Fibroblast of the conjunctiva (primary cell): Measurements from ENCODE around the gene UBE2F.

ENCODE experiments used
- DNase-seq: peaks from one replicate; pipeline ENCODE4 v3.0.0-alpha.2; 2010; ENCODE audit warnings: low read depth

Gene UBE2F, protein sequence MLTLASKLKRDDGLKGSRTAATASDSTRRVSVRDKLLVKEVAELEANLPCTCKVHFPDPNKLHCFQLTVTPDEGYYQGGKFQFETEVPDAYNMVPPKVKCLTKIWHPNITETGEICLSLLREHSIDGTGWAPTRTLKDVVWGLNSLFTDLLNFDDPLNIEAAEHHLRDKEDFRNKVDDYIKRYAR

DNA sequence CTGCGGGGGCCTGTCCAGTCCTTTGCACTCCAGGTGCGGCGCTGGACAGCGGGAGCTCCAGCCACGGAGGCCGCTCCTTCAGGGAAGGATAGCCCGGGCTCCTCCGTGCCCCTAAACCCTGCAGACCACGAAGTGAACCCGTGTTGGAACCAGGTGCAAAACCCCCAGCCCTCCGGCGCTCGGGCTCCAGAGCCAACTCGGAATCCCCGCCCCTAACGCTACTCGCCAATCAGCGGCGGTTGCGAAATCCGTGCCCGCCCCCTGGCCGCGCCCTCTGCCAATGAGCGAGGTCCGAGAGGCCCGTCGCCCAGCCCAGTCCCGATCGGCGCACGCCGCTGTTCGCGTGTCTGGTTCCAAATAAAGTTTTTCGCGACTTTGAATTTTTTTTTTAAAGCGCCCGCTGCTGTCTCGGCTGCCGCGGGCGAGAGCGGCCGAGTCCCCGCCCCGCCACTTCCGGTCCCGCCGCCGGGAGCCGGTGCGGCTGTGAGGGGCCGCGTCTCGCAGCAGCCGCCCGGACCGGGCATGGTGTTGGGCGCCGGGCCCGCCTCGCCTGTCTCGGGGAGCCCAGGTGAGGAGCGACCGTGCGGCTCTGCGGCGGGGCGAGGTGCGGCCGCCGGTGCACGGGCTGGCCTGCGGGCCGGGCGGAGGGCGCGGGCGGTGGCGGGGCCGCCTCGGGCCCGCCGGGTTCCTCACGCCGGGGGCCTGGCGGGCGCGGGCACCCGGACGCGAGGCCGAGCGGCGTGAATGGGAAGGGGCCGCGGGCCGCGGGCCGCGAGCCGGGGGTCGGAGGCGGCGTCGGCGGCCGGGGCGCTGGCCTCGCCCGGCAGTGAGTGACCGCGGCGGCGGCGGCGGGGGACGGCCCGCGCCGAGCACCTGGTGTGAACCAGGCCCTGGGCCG lies at the start of gene UBE2F:
UBE2F (plus strand) TSS at position 450 of the 898 bp plus-strand sequence. CDS start 6,094 bp downstream, outside the sequence.
- peak; percentile 89 for DNase-seq

DNA sequence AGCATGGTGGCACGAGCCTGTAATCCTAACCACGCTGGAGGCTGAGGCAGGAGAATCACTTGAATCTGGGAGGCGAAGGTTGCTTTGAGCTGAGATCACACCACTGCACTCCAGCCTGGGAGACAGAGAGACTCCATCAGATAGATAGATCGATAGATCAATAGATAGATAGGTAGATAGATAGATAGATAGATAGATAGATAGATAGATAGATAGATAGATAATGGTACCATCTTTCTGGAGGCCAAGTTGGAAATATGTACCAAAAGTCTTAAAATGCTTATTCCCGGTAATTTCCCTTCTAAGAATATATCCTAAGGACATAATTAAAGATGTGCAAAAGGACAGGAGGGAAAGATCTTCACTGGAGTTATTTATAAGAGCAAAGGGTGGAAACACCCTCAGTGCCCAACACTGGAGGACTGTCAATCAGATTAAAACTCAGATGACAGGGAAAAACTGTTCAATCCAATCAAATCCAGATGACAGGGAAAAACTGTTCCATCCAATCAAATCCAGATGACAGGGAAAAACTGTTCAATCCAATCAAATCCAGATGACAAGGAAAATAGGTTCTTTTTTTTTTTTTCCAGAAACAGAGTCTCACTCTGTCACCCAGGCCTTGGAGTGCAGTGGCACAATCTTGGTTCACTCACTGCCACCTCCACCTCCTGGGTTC lies 49.0 kb upstream of the UBE2F start:
- DNase-seq: no peak

DNA sequence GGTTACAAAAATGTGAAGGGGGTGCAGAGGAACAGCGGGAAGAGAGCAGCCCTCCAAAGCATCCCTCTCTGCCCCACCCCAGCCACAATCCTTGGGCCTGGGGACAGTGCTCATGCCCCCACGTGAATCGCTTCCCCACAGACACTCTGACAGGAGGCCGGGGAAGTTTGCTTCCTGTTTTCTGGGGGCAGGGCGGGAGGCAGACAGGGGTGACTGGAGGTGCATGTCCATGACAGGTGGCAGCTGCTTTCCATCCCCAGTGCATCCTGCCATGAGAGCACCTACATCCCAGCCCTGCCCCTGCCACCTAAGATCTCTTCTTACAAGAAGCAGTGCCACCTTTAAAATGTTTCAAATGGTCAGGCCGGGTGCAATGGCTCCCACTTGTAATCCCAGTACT lies 47.2 kb upstream of the UBE2F start:
- DNase-seq: no peak

DNA sequence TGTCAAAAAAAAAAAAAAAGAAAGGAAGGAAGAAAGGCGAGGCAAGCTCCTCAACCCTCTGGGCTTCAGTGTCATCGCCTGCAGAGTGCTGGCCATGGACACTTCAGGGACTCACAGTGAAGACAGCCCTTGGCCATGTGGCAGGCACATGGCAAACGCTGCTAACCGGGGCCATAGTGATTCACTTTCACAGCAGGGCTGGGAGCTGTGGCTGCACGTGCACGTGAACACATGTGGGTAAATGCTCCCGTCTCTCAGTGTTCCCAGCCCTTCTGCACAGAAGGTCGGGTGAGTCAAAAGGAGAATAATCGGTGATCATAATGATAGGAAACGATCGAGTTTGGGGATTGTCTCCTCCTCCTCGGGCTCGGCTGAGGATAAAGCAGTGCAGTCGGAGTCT lies 46.1 kb upstream of the UBE2F start:
- no peak for DNase-seq

DNA sequence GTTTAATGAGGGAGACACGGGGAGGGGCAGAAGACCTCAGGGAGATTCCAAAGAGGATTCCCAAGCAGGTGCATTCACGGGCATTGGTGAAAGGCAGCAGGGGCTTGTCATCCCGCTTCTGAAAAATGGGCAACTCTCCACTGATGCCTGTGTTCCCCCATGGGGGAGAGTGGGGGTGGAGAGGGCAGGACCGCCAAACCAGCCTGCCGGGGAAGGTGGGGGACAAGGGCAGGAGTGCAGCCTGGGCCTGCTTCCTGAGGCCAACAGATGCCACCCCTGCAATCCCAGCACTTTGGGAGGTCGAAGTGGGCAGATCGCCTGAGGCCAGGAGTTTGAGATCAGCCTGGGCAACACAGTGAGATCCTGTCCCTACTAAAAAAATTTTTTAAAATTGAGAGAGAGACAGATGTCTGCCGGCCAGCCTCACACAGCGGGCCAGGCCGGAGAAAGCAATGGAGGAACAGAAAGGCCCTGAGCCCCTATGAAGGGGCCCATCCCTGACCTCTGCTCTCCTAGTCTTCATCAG lies 44.8 kb upstream of the UBE2F start:
- no peak for DNase-seq

DNA sequence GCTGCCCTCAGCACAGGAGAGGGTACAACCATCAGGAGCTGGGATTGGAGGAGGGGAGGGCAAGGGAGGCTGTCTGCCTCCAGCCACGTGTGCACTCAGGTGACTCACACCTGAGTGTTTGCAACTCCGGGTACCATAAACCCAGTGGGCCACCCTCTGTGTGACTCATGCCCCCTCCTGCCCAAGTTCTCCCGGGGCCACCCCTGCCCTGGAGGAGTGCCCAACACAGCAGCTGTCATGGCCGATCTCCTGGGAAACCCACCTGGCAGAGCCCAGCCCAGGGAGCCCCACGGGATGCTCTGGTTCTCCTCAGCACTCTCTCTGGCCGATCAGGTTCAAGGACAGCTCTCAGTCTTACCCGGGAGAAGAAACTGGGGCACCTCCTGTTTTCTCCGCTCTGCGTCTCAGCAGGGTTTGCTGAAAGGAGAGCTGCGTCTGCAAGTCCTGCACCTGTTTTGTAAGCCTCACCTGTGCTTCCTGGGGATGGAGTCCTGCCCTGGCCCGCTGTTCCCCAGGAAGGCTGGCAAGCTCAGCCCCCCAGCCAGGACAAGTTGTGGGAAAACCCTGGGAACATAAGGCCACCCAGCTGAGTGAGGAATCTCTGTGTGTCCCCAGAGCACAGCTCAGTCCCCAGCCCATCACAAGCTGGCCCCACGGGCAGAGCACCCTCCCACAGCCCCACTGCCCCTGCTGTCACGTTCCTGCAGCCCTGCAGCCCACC lies 44.0 kb upstream of the UBE2F start:
- no peak for DNase-seq

DNA sequence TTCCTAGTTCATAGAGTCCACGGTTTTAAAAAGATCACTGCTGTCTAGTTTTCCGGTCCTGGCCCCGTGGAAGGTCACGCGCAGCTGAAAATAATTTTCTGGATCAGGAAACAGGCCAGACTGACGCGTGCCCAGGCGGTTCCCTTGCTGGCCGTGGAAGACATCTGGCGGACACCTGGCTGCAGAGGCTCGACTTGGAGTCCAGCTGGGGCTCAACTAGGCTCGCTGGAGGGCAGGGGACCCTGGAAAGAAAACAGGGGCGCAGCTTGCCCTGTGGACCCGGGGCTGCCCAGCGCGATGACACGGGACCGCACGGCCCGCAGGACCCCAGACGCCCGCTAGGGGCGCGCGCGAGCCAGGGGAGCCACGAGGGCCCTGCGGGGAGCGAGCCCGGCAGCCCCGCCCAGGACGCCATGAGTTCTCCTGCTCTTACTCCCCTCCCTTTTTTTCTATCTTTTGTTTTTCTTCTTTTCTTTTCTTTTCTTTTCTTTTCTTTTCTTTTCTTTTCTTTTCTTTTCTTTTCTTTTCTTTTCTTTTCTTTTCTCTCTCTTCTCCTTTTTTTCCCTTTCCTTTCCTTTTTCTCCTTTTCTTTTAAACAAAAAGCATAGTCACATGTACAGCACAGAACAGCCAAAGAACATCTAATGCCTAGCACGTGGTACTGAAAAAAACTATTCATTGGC lies 43.2 kb upstream of the UBE2F start:
- DNase-seq: peak; percentile 62

DNA sequence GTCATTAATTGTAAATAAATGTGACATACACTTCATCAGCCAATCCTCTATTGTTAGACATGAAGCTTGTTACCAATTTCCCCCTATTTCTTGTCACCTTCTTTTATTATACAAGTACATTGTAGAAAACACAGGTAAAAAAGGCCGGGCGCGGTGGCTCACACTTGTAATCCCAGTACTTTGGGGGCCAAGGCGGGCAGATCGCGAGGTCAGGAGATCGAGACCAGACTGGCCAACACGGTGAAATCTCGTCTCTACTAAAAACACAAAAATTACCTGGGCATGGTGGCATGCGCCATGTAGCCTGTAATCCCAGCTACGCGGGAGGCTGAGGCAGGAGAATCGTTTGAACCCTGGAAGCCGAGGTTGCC lies 42.7 kb upstream of the UBE2F start:
- no peak for DNase-seq

DNA sequence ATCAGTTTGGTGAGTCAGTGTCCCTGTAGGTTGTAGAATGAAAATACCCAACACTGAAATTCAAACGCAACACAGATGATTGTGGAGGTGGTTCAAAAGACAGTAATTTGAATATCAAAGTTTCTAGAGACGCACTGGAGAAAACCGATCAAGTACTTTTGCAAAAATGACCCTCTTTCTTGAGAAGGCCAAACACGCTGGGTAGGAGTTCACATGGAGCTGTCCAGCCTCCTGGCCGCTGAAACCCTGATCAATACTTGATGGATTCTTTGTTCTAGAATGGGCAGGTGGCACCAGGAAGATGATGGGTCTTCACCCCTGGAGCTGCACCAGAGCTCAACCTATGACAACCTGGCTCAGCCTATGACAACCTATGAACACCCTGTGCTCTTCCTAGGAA lies 39.7 kb upstream of the UBE2F start:
- DNase-seq: no peak

DNA sequence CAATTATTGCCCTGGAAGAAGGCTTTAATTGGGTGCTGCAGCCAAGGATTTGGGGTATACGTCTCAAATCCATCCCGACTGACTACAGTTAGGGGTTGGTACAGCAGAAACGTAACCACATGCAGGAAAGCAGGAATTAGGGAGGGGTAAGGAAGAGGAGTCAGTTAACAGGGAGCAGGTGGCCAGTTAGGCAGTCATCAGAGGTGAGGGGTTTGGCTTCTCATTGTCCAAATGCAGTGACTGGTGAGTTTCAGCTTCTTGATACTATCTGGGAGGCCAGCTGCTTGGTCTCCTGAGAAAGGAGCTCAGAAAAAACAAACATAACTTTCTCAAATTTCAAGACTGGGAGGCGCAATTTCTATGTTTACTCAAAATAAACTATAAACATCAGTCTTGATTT lies 38.8 kb upstream of the UBE2F start:
- no peak for DNase-seq

DNA sequence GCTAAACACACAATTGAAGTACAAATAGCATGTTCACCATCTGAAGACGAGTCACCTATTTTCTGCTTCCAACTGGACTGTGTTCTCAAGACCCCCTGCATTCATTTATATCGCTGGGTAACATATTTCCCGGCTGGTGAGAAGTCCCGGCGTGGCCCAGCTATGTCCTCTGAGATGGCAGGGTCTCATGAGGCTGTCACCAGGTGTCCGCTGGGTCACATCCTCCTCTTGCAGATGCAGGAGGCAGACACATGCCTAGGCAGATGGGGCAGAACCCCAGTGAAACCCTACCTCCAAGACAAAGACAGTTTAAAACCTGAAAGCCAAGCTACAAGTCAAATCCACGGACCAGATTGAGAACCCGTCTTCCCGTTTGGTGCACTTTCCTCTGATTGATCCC lies 36.8 kb upstream of the UBE2F start:
- no peak for DNase-seq

DNA sequence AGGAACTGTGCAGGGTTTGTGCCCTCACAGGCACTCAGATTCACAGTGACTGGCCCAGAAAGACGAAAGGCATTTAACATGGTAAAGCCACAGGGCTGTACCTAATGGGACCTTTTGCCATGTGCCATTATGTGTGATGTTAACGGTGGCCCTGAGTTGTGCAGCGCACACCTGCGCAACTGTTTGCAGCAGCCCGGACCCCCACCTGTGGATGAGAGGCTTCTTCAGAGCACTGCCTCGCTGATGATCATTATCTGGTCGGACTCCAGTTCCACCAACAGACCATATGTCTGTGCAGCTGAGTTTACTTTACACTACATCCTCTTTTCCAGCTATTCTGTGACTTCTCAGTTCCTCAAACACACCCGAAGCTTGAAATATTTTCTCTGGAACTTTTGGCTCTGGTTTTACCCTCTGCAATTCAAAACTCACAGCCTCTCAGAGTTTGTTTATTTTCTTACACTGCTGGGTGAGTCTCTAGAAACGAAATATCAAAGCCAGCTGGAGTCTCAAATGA lies 35.6 kb upstream of the UBE2F start:
- DNase-seq: peak; percentile 63

DNA sequence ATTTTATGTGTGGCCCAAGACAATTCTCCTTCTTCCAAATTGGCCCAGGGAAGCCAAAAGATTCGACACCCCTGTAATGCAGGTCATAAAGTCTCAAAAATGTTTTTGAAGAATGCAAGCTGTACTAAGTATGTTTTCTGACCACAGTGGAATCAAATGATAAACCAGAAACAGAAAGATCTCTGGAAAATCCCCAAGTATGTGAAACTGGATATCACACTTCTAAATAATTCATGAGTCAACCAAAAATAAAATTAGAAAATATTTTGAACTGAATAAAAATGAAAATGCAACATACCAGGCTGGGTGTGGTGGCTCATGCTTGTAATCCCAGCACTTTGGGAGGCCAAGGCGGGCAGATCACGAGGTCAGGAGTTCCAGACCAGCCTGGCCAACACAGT lies 34.1 kb upstream of the UBE2F start:
- peak; percentile 72 for DNase-seq

DNA sequence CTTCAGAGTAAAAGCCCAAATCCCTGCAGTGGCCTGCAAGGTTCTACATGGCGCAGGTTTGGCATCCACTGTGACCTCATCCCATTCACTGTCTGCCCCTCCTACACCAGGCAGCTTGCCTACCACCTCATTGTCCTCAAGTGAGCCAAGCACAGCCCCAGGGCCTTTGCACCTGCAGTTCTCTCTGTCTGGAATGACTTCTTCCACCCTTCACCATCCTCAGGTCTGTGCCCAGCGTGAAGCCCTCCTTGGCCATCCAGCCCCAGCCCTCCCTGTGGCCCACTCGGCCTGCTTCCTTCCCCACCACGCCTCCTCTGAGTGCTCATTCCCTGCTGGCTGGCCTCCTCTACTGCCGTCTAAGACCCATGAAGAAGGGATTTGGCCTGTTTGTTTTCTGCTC lies 32.6 kb upstream of the UBE2F start:
- DNase-seq: no peak

DNA sequence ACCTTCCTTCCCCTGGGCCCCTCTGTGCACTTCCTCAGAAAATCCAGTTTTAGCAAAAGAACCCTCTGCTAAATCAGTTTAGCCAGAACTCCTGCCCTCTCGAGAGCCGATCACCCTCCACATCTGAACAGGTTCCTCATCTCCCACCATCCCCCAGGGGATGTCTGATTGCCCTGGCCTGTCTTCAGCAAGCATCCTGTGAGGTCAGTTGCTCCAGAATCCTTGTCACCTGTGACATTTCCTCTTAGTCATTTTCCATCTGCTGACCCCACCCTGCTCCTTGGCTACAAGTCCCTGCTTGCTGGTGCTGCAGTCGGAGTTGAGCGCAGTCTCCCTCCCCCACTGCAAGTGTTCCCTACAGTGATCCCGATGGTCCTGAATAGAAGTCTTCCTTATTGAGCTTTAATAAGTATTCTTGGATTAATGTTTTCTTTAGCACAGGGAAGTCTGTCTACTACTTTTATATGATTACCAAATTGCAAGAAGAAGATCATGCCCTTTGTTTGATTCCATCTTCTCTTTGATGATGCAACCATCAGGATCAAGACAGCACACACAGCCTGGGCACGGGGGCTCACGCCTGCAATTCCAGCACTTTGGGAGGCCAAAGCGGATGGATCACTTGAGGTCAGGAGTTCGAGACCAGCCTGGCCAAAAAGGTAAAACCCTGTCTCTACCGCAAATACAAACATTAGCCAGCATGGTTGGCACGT lies 30.9 kb upstream of the UBE2F start:
- peak; percentile 9 for DNase-seq

DNA sequence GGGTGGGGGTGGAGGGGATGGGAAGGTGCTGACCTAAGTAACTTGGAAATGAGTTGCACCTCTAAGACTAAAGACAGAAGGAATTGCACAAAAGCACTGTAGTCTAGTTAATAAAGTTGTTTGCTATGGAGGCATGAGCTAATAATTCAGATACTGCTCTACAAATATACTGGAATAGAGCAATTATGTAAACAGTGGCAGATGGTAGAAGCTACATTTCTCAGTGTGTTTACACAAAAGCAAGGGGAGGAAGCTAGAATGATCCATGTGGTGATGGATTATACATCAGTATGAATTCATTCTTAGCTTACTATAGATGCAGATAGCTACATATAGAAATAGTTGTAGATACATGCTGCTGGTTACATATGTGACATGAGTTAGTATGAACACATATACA lies 27.6 kb upstream of the UBE2F start:
- no peak for DNase-seq

DNA sequence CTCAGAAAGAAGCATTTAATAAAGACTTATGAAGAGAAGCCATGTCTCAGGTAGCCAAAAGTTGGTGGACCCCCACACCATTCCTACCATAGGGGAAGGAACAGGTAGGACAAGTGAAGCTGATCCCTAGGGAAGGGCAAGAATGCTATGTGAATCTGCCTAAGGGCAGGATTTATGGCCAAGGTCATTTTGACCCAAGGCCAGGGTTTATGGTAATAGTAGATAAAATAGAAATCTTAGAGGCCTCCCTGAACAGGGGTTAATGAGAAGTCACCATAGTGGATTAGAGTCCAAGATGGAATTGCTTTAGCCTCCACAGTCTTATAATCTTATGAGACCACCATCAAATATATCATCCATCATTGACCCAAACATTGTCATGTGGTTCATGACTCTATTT lies 26.0 kb upstream of the UBE2F start:
- DNase-seq: no peak

DNA sequence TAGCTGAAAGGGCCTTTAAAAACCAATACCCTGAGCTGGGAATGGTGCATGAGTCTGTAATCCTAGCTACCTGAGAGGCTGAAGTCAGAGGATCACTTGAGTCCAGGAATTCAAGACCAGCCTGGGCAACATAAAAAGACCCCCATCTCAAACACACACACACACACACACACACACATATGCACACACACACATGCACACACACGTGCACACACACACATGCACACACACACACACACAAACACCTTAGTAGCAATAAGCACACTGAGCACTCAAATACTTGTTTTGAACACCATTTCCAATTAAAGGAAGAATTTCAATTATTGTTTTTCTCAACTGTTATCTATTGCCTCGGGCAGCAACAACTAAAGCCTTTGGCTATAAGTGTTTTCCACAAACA lies 25.6 kb upstream of the UBE2F start:
- no peak for DNase-seq

DNA sequence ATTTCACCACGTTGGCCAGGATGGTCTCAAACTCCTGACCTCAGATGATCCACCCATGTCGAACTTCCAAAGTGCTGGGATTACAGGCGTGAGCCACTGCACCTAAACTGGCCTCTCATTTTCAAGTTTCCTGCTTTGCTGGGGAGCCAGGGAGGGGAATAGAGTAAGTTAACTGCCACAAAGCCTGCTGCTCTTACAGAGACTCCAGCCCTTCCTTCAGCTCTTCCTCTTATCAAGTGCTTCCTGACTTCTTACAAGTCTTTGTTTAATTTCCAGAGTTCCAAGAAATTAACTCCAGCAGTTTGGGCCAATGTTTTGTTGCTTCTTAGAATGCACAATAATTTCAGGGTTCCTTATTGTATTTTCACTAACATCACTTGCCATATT lies 24.3 kb upstream of the UBE2F start:
- DNase-seq: no peak

DNA sequence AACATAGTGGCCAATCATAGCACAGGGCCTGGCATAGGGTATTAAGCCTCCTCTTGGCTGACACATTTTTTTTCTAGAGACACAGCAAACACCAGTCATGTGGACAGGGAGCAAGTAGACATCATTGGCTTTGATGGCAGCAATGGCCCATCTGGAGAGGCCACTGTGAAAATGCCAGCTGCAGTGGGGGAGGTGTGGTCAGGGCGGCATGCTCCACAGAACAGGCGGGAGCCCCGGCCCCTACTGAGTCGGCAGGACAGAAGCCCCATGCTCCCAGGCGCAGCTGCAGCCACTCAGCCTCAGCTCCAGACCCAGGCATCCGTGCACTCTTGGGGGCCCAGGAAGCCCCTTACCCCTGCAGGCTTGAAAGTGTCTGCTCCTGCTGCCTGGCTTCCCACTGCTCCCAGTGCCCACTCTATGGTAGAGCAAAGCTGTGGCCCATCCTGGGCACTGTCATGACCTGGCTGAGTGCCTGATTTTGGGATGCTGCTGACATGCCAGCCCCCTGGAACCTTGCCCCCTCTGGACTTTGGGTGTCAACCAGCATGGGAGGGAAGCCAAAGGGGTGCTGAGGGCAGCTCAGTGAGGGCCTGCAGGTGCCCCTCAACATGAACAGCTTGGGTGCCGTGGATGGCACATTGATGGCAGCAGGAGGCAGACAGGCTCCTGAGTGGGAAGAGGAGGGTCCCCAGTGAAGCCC lies 23.3 kb upstream of the UBE2F start:
- DNase-seq: no peak
